Cerebellar cortex (tissue), 1 donor: ENCODE results near the gene XYLT1.
"Not testable (repeated sequence)": the region's sequence is repeated elsewhere in the genome, so short reads cannot be mapped to it uniquely, and the experiment has no call there.

Experiments used
- DNase-seq: peaks from one replicate; pipeline ENCODE4 v3.0.0-alpha.2; 2015; ENCODE audit warnings: low spot score

Gene XYLT1, protein sequence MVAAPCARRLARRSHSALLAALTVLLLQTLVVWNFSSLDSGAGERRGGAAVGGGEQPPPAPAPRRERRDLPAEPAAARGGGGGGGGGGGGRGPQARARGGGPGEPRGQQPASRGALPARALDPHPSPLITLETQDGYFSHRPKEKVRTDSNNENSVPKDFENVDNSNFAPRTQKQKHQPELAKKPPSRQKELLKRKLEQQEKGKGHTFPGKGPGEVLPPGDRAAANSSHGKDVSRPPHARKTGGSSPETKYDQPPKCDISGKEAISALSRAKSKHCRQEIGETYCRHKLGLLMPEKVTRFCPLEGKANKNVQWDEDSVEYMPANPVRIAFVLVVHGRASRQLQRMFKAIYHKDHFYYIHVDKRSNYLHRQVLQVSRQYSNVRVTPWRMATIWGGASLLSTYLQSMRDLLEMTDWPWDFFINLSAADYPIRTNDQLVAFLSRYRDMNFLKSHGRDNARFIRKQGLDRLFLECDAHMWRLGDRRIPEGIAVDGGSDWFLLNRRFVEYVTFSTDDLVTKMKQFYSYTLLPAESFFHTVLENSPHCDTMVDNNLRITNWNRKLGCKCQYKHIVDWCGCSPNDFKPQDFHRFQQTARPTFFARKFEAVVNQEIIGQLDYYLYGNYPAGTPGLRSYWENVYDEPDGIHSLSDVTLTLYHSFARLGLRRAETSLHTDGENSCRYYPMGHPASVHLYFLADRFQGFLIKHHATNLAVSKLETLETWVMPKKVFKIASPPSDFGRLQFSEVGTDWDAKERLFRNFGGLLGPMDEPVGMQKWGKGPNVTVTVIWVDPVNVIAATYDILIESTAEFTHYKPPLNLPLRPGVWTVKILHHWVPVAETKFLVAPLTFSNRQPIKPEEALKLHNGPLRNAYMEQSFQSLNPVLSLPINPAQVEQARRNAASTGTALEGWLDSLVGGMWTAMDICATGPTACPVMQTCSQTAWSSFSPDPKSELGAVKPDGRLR

DNA sequence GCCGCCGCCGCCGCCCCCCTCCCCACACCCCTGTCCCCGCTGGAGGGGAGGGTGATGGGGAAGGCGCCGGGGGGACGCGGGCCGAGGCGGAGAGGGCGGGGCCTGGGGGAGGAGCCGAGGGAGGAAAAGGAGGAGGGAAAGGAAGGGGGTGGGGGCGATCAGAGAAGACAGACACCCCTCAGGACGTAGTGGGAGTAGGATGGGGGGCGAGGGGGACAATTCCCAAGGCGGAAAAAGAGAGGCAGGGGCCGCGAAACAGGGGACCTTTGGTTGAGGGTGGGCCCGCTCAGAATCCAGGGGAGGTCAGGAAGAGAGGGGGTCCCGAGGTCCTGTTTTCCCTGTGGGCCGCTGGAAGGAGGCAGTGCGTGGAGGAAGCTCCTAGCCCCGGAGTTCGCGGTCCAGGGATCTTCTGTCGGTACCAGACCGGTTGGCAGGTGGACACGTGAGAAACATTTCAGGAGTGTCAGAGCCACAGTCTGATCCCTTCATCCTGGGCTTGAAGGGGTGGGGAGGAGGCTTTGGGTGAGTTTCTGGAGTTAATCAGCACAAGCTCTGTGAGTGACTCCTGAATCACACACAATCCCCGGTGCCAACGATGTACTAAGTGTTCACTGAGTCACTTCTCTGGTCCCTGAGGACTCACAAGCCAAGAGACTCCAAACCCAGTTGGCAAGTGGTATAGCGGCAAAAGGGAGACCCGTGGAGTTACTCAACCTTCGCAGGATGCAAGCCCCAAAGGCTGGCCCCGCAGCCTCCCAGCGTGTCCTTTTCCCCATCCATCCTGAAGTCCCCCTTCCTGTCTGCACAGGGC lies at the start of gene XYLT1:
Gene XYLT1, minus strand, starts transcription at position 53 of the 811 bp plus-strand sequence. CDS start 164 bp downstream, outside the sequence.
- no peak for DNase-seq

DNA sequence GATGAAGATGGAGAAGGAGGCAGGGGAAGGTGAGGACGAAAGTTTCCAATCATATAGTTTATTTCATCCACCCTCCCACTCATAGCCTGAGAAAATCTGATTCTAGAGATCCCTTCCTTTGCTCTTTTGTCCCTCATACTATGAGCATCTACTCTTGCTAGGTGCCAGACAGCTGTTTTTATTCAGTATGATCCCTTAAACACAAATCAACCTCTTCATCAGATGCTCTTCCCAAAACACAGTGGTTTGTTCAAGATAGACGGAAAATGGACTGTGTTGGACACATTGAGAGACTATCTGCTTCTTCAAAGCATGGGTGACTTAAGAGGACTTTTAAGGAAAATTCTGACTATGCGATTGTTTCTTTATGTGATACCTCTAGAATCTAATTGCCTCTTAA lies 49.4 kb upstream of the XYLT1 start:
- no peak for DNase-seq

DNA sequence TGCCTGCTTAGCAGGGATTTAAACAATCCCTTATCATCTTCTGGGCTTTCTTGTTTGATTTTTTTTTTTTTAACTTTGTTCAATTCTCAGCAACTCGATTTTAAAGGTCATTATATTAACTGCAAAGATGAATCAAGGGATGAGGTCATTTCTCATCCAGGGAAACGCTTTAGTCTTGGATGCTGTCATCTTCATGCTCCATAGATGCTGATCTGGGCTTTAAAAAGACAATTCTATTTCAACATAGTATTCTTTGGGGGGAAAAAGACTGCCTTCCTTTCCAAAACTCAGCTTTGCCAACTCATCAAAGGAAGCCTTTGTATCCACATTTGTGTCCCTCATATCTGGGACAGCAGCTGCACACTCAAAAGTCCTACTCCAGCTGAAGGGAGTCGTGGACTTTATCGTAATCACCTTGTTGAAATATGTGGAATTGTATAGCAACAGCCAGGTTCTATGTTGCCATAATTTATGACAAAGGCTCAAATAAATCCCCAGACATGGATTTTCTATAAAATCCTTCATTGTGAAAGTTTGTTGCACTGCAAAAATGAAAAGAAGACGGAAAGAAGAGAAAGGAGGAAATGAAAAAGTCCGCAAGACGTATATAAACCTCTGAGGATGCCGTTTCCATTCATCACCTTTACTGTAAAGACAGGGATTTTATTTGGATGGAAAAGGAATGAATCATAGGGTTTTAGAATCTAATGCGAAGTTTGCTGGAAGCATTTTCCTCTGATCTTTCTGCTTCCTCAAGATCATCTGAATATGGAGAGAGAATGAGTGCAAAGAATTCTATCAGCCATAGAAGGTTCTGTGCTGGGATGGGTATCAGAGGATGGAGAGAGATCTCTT lies 48.6 kb upstream of the XYLT1 start:
- DNase-seq: no peak

DNA sequence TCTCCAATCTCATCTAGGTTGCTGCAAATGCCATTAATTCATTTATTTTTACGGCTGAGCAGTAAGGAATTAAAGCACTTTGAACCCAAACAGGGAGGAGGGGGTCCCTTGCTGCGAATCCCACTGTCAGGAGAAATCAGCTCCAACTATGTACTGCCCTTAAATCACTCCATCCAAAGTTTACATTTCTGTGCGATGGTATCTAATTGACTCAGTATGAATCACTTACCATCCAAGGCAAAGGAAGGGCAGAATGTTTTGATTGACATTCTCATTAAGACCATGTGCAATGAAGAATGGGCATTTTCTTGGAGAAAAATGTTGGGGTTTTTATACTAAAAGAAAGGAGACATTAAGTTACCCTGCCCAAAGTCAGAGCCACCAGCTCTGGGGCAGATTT lies 47.7 kb upstream of the XYLT1 start:
- no peak for DNase-seq

DNA sequence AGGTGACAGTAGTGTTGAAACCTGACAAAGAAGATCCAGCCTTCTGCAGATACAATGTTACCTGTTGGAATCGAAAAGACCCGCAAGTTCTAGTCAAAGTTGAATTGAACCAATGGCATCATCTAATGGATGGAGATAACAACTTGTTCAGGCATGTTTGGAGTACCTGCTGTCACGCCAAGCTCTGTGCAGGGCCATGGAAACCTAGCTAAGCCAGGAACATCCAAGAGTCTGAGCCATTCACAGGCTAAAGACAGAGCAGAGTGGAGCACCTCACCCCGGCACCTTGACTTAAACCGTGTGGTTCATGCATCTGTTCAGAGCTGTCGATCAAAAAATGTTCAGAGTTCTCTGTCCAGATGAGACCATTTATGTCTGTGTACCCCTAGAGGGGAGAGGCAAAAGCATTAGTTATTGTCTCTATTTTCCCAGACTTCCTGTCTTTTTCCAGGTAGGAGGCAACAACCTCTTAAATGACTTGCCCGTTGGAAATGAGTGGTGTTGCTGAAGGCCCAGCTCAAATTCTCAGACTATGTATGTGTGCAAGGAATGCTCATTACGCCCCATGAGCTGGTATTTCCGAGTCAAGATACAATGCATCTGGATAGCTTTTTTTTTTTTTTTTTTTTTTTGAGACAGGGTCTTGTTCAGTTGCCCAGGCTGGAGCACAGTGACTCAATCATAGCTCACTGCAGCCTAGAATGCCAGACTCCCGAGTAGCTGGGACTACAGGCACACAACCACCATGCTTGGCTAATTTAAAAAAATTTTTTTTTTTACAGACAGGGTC lies 44.9 kb upstream of the XYLT1 start:
- DNase-seq: no peak

DNA sequence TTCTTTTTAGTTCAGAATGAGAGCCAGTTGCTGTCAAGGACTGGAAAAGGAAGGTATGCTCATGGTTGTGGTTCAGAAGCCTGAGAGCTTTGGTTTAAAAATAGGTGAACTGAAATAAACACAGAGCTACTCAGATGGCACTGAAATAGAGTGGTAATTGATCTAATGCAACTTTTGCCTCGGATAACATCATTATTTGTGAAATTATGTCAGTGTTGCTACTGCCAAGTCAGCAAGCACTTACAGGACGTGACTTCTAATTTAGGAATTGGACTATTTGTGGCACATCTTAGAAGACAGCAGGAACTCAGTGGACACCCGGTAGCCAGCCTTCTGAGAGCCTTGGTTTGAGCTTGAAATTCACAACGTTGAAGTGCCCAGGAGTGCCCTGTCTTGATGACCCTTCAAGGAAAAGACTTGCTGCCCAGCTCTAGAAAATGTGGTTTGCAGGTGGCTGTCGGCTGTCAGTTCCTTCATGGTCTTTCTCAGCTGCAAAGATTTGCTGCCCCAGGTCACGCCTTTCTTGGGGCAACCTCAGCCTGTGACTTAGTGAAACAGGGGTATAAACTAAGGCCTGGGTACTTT lies 42.0 kb upstream of the XYLT1 start:
- no peak for DNase-seq

DNA sequence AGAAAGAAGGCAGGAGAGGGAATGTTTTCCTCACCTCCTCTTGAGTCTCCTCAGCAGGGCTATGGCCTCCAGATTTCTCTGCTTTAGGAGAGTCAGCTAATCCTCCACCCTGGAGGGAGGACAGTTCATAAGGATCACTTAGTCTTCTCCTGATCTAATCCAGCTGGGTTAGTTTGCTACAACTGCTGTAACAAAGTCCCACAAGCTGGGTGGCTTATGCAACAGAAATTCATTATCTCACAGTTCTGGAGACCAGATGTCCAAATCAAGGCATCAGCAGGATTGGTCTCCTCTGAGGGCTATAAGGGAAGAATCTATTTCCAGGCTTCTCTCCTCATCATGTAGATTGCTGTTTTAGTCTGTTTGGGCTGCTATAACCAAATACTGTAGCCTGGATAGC lies 40.6 kb upstream of the XYLT1 start:
- no peak for DNase-seq

DNA sequence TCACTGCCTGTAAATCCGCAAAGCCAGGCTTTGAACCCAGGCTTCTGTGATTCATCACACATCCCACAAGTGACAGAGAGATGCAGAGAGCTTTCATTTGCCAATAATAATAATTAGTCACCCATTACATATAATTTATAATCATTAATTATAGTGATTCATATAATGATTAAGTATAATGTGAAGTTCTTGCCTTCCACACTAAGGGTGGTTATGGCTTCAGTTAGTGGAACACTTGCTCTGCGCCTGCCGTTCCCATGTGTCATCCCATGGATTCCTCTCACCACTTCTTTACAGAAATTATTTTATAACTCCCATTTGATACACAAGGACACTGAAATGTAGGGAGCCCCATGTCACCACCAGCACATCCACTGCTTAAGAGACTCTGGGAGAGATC lies 39.8 kb upstream of the XYLT1 start:
- DNase-seq: no peak

DNA sequence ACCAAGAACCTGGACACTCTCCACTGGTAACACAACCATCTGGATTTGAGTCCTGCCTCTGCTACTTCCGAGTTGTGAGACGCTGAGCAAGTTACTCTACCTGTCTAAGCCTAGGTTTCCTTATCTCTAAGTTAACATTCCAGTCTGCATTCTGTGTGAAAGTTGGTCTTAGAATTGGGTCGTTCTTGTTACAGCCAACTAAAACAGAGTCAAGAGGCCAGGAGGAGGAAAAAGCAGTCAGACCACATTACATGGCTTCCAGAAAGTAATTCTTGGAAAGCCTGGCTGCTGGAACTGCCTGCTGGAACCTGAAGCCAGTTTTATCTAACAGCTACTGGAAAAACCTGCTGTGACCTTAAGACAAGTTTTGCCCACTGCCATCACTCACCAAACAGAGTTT lies 38.4 kb upstream of the XYLT1 start:
- DNase-seq: no peak

DNA sequence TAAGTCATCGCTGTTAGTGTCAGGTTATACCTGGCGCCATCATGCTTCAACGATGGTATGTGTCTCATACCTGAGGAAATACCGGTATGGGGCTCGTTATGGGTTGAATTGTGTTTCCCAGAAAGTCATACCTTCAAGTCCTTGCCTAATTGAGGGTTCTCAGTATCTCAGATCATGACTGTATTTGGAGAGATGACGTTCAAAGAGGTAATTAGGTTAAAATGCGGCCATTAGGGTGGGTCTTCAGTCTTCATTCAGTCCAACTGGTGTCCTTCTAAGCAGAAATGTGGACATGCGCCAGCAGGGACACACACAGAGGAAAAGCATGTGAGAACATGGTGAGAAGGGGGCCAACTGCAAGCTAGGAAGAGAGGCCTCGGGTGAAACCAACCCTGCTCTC lies 37.5 kb upstream of the XYLT1 start:
- DNase-seq: no peak

DNA sequence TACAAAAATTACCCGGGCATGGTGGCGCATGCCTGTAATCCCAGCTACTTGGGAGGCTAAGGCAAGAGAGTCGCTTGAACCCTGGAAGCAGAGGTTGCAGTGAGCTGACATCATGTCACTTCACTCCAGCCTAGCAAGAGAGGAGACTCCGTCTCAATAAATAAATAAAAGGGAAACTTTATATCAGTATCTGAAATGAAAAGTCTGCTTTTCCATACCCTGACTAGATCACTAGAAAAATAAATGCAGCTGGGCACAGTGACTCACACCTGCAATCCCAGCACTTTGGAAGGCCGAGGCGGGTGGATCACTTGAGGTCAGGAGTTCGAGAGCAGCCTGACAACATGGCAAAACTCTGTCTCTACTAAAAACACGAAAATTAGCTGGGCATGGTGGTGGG lies 36.8 kb upstream of the XYLT1 start:
- DNase-seq: not testable (repeated sequence)

DNA sequence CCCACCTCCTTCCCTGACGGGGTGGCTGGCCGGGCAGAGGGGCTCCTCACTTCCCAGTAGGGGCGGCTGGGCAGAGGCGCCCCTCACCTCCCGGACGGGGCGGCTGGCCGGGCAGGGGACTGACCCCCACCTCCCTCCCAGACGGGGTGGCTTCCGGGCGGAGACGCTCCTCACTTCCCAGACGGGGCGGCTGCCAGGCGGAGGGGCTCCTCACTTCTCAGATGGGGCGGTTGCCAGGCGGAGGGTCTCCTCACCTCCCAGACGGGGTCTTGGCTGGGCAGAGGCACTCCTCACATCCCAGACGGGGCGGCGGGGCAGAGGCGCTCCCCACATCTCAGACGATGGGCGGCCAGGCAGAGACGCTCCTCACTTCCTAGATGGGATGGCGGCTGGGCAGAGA lies 35.1 kb upstream of the XYLT1 start:
- not testable (repeated sequence) for DNase-seq

DNA sequence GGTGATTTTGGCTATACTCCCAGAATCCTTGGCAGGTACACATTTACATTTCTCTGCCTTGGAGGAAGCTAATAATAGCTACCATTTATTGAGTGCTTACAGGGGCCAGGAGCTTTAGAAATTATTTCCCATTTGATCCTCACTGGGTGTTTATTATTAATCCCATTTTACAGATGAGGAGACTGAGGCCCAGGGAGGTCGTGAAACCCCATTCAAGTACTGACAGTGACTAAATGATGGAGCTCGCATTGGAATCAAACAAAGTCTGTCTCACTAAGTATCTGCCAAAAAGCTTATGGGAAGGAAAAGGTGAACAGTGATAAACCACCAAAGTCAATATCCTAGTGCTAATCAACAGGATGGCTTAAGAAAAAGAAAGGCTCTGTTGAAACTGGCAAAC lies 33.3 kb upstream of the XYLT1 start:
- DNase-seq: no peak

DNA sequence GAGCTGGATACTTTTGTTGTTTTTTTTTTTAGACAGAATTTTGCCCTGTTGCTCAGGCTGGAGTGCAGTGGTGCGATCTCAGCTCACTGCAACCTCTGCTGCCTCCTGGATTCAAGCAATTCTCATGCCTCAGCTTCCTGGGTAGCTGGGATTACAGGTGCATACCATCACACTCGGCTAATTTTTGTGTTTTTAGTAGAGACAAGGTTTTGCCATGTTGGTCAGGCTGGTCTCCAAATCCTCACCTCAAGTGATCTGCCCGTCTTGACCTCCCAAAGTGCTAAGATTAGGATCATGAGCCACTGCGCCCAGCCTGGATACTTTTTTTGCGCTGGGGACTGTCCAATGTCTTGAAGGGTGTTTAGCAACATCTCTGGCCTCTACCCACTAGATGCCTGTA lies 32.6 kb upstream of the XYLT1 start:
- no peak for DNase-seq

DNA sequence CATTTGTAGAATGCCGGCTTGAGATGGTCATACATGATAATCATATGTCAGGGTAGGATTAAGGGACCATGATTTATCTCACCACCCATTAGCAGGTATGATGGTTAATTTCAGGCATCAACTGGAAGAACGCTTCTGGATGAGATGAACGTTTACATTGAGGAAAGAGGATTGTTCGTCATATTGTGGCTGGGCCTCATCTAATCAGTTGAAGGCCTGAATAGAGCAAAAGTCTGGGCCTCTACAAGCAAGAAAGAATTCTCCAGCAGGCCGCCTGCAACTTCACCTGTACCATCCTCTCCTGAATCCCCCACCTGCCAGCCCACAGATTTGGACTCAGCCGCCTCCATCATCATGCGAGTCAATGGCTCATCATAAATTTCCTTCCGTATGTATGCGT lies 30.6 kb upstream of the XYLT1 start:
- no peak for DNase-seq

DNA sequence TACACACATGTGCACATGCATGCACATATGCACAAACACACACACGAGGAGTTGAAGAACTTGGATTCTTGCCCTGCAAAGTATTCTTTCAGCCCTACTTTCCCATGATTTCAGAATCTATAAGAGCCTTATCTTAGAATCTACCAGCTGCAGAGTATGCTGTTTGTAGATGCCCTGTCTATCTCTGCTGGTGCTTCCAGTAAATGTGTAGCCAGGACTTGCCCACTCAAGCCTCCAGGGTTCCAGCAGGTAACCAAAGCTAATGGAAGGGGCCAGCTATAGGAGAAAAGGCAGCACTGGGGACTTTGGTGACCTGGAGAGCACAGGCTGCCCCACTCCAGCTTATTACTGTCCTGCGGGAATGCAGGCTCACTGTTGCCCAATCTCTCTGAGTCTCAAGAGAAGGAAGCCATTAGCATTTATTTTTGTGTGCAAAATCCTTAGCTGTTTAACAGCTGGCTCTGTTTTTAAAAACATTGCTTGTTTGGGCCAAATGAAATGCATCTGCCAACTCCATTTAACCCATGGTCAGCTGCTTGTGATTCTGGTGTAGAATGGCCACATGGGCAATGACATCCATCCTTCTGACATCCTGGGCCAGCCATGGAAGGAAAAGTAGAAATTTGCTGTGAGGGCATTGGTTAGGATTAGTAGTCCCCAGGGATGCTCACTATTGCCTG lies 28.6 kb upstream of the XYLT1 start:
- DNase-seq: no peak

DNA sequence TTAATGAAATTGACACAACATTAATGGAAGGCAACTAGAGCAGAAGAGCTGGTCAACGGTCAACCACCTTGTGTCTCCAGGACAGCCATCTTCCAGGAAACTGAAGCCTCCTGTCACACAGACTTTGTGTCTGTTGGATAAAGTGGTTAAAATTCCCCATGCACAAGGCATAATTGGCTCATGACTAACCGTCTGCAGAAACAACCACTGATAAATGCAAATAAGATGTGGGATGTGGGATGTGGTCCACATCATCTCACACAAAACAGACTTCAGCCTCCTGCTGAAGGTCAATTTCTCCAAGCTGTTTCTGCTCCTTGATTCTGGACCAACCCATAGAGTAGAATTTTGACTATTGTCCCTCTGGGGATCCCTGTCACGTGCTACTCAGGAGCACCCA lies 26.9 kb upstream of the XYLT1 start:
- DNase-seq: no peak

DNA sequence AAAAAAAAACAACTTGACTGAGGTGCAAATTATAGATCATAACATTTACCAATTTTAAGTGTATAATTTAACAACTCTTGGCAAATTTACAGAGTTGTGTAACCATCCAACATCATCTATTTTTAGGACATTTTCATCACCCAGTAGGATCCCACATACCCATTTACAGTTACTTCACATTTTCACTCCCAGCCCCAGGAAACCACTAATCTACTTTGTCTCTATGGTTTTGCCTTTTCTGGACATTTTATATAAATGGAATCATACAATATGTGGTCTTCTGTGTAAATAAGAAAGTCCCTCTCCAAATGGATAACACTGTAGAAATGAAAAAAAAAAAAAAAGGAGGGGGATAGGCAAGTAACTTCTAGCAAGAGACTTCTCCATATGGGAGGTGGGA lies 26.1 kb upstream of the XYLT1 start:
- no peak for DNase-seq

DNA sequence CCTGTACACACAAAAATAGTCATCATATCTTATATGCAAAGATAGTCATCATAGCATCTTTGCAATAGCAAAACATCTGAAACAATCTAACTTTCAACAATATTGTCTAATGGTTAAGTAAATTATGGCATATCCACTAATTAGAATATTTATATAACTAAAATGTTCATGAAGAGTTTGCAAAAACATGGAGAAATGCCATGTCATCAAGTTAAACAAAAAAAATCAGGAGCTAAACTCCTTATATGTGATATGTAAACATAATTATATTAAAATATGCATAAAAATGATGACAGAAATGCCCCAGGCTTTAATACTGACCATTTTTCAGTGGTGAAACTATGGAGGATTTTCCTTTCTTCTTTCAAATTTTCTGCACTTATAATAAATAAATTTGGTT lies 22.3 kb upstream of the XYLT1 start:
- DNase-seq: no peak
